ENCODE data around the gene B9D1.

Gene B9D1, protein sequence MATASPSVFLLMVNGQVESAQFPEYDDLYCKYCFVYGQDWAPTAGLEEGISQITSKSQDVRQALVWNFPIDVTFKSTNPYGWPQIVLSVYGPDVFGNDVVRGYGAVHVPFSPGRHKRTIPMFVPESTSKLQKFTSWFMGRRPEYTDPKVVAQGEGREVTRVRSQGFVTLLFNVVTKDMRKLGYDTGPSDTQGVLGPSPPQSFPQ

DNA sequence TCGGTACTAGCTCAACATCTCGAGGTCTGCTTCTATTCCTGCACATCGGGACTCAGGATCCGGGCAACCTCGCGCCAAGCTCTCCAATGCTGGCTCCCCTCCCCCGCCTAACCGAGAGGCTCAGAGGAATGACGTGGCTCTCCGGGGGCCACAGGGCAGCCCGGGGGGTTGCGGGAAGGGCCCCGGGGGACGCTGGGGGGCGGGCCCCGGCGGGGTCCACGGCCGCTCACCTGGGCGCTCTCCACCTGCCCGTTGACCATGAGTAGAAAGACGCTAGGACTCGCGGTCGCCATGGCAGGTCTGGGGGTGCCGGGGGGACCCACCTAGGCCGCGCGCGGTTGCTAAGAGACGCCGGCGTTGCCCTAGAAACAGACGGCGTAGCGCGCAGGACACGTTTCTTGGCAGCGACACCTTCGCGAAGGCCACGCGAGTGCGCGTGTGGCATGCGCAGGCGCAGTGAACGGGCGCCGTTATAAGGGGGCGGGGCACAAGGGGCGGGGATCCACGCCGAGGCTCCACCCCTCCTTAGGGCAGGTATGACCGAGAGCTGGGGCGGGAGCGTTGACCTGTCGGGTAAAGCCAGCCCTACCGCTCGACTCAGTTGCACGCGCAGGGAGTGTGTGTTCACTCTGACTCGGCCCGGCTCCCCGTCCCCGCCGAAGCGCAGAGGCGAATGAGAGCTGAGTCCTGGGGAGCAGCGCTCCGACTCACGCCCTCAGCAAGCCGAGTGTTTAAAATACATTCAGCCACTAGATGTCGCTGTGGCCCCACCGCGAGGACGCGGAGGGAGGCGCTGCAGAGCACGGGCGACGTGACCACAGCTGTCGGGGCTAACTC, at the start of gene B9D1:
TSS of gene B9D1 (minus strand) at position 447 of the 837 bp plus-strand sequence. CDS start at position 293, 154 bp downstream.
- DNase-seq, result peak; percentile 93

DNA sequence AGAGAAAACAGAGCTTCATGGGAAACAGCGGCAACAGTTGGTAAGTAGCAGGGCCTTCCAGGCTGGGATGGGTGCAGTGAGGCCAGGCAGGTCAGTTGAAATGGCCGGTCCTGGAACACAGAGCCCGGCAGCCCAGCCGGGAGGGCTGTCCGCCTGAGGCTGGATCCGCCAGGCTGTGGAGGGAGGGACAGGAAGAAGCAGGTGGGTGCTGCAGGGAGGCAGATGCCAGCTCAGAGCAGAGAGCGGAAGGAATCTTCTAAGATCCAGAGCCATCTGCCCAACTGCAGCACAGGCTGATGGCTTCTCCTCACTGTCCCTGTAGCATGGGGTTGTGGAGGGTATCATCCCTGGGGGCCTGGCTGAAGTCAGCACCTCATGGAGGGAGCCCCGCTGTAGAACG, 49.1 kb upstream of the B9D1 start:
- no peak for DNase-seq

DNA sequence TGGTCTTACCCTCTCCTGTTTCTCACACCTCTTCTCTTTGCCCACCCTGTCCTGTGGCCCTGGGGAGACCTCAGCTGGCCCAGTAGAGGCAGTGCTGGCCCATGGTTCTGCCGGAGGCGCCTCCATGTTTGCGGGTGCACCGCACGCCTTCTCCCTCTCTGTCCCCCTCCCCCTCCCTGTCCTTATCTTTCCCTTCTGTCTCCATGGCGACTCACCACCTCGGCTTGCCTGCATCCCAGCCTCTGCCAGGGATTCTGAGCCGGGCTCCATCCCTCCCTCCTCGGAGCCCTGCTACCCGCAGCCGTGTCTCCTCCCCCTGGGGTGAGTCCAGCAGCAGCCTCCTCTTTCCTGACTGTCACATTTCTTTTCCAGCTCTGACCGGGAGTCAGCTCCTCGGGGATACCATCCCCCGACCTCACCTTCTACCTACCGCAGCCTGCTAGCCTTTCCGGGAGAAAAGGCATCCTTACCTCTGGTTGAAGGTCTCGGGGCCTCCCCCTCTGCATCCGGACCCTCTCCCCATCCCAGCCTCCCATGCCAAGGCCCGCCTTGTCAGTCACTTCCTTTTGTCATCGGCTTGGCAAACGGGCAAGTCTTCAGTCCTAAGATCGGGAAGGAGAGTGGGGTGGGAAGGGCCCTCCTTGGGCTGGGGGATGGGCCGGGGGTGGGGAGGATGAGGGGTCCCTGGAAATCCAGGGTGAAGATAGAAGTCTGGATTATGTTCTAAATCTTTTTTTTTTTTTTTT, 48.5 kb upstream of the B9D1 start, which contains the start of gene RNF112:
TSS of gene RNF112 (plus strand) at position 358 of the 746 bp plus-strand sequence. CDS start at position 535, 177 bp downstream.
- no peak for DNase-seq

DNA sequence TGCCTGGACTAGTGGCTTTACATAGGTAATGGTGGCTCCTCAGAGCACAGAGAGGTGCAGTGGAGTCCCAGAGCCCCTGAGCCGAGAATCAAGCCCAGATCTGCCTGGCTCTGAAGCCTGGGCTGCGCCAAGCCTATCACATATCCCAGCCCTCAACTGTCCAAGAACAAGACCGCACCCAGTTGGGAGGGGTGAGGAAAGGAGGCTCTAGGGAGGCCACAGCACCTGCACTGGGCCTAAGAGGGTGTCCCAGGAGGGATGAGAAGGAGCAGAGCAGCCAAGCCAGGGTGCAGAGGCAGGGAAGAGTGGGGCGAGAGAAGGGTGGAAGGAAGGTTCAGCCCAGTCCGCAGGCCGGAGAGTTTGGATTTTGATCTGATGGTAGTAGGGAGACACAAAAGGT, 47.6 kb upstream of the B9D1 start:
- DNase-seq, result no peak

DNA sequence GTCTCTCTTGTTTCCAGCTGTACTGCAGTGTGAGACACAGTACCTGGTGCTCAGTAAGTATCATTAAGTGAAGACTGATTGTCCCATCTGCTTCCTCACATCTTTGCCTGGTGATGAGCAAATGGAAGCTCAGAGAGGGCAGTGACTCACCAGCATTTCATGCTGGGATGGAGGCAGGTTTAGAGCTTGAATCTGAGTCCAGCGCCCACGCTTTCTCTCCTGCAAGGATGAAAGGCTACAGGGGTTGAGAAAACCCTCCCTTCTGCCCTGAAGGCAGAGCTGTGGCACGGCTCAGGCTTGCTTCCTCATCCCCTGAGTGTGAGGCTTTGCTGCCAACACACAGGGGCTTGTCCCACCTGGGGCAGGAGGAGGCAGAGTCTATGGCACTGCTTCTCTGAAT, 47.0 kb upstream of the B9D1 start:
- no peak for DNase-seq

DNA sequence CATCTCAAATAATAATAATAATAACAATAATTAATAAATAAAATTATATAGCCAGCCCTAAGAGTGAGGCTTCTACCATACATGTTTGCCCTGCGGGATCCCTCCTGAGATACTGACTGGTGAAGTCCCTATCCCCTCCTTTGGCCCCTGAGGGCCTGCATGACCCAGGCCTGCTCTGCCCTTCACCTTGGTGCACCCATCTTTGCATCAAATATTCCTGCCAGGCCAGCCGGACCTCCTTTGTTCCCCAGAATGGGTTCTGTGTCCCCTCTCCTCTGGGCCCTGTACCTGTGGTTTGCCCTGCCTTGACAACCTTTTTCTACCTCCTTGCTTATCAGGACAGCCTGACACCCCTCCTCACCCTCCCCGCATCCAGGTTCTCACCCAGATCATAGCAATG, 46.5 kb upstream of the B9D1 start:
- no peak for DNase-seq

DNA sequence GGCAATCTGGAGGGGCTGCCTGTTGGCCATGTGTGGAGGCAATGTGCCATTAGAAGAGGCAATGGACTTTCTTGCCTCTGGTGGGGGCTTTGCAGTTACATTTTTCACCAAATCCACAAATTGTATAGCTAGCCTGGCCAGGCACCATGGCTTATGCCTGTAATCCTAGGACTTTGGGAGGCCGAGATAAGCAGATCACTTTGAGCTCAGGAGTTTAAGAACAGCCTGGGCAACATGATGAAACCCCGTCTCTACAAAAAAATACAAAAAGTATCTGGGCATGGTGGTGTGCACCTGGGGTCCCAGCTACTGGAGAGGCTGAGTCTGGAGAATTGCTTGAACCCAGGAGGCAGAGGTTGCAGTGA, 45.8 kb upstream of the B9D1 start:
- DNase-seq, result no peak

DNA sequence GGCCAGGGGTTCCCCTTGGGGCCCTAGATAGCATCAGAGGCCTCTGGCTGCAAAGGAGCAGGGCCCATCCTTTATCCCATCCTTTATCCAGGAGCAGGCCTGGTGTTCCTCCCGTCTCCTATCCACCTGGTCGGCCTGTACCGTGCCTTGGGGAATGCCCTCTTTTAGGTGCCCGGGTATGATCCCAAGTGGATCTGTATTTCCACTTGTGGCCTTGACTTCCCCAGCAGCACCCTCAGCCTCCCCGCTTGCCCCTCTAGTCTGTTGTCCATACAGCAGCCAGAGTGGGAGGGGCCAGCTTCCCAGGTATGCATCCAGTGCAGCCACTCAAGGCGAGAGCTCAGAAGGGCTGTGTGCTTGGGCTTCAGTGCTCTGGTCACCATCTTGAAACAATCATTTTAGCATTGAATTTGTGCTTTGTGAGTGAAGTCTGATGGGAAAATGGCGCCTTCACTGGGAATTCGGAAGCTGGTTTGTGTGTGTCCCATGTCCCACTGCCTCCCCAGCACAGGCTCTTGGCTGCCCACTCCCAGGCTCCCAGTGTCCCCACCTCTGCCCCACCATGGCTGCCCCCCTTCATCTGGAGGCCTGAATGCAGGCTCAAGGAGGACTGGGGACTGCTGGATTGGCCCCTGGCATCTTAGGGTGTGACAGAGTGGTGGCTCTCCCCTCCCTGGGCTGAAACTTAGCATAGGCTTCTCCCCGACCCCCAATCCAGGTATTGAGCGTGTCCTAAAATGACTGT, 45.2 kb upstream of the B9D1 start:
- no peak for DNase-seq

DNA sequence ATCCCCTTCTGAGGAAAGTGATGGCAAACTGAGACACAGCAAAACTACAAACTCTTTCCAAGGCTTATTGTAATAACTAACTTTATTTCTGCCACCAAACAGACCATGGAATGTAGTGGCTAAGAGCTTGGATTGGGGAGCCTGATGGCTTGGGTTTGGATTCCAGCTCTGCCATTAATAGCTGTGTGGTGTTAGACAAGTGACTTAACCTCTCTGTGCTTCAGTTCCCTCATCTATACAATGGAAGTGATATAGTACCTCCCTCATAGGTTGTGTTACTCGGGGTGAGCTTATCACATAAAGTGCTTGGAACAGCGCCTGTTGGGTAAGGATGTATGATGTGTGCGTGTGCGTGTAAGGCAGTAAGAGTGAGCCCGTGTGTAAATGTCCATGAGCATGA, 42.6 kb upstream of the B9D1 start:
- no peak for DNase-seq

DNA sequence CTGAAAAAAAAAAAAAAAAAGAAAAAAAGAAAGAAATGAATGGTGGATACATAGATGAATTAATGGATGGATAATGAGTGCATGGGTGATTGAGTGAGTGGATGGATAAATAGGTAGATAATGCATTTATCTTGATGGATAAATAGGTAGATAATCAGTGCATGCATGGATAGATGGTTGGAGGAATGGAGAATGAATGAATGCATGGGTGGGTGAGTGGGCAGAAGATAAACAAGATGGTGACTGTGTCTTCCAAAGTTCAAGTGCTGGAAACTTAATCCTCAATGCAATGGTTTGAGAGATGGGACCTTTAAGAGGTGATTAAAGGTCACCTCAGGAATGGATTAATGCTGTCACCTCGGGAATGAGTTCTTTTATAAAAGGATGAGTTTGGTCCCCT, 41.7 kb upstream of the B9D1 start:
- DNase-seq, result no peak

DNA sequence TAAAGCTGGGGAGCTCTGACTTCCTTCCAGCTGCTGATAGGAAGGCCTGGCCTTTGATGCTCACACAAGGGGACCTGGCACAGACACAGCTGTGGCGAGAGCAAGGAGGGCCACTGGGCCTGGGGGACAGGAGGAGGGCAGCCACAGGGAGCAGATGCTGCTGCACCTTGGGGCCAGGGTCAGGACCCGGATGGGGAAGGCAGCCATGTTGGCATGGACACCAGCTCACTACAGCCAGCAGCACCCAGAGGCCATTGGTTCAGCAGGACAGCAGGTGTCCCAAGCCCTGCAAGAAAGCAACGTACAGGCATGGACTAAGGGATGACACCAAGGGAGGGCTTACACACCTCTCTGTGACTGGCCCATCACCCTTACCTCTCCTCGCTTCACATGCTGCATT, 40.5 kb upstream of the B9D1 start:
- no peak for DNase-seq

DNA sequence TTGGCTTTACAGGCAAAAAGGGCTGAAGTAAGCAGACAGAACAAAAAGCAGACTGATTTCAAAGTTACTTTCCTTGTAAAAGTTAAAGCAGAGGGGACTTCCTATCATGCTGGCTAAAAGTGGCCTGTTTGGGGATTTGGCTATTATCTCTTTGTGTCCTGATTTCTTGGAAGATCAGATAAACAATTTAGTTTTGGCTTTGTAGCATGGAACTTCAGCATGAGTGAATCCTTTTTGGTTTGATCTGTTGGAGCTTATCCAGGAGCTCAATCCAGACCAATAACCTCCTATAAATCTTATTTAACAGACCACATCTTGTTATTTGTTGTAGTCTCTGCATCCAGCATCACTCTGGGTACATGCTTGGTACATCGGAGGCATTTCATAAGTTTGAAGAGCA, 39.6 kb upstream of the B9D1 start:
- no peak for DNase-seq

DNA sequence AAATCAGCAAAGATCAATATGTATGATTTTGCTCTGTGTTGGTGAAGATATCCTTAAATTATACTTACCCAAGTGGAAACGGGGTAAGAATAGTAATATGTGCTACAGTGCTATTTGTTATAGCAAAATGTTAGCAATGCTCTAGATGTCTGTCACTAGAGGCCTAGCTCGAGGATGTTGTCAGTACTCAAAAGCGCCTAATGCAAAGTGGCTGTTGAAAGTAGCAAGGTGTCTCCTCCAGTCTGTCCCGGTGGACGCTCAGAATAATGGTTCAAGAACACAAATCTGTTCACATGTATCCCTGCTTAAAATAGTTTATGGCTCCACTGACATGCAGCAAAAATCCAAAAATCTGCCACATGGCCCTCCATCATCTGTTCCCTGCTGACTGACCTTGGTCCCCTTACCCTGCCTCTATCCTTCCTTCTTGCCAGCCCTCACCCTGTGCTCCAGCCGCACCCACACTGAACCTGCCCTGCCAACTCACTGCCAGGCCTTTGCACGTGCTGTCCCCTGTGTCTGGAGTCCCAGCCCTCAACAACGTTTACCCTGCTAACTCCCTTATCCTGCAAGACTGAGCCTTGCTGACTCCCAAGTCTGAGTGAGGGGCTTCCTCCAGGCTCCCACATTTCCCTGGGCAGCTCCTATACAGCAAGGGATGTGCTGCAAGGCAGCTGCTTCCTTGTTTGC, 38.9 kb upstream of the B9D1 start:
- DNase-seq, result no peak

DNA sequence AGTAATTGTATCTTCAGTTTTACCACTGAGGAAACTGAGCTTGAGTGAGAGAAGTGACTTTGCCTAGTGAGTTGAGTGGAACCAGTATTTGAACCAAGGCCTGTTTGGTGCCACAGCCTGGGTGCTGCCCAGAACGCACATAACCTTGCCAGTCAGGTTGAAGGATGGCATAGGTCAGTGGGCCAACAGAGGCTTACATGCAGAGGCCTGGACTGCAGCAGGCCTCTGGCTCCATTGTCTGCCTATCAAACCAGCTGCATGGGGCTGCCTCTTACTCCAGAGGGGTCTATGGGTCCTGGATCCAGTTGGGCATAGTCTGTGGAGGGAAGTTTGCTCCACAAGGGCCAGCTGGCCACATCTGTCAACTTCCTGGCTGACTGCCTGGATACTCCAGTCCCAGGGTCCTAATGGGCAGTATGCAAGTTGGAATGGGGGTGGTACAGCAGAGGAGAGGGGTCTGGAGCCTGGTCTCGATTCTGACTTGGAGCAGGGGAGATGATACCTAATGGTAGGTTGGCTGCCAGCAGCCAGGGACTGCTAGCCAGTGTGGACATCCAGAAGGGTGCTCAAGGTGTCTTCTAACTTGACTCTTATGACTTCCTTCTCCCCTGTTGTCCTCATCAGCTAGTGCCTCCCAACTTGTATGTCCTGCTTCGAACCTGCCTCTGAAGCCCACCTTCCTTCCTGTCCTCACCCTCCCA, 37.4 kb upstream of the B9D1 start:
- DNase-seq, result no peak

DNA sequence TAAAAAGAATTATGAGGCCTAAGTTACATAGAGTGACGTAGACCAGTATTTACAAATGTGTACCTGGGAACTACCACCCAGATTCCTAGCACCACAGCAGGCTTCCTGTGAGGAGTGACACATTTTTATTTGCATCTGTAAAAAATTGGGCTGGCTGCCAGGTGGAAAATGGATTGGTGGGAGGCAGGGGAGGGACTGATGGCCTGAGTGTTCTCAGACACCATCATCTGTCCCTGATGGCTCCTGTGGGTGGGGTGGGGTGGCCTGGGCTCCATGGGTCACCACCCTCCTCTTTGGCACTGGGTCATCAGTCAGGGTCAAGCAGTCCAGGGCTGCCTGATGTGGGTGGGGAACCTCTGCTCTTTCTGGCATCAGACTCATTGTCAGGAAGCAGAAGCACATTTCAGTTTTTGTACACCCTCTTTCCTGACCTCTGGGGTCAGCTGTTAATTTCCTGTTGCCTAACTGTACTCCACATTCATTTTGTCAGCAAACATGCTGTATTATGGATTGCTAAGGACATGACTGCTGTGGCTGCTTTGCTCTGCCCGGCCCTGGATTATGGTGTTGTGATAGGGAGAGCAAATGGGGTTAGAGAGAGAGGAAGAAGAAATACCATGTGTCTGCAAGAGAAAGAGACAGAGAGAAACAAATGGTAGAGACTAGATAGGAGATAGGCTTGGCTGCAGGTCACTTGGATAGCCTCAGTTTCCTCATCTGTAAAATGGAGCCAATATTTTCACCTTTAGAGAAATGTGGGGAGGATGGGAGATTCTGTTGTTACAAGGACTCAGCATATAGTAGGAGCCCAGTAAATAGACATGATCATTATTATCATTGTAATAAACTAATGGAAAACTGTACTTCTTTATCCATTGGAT, 36.0 kb upstream of the B9D1 start:
- DNase-seq, result no peak

DNA sequence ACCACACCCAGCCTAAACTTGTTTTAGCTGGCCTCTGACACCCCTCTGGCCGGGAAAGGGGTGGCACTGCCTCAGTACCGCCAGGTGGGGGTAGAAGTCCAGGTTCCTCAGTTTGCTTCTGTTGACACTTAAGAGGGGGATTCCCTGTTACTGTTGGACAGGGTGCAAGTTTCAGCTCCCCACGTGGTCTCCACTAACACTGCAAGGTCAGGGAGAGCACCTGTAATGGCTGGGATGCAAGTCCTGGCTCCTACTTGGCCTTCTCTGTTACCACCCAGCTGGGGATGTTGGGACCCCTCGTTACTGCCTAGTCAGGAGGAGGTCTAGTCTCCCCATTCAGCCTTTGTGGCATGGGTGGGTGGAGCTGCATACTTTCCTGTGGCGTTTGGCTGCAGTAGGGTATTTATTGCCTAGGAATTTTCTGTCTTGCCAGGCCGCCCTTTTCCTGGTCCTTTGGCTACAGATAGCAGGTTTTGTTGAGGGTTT, 35.1 kb upstream of the B9D1 start:
- no peak for DNase-seq

DNA sequence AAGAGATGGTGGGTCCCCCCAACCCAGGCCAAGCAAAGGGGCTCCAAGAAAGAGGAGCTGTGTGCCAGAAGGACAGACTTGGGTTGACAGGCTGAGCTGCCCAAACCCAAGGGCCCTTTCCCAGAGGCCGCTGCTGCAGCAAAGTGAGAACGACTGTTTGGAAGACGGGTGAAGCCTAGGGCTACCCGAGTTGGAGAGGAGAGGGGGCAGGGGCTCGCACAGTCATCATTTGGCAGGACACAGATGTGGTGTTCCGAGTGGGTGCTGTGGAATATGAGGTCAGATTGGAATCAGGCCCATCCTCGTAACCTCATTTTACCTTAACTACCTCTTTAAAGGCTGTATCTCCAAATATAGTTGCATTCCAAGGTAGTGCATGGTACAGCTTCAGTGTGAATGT, 29.8 kb upstream of the B9D1 start:
- DNase-seq, result no peak

DNA sequence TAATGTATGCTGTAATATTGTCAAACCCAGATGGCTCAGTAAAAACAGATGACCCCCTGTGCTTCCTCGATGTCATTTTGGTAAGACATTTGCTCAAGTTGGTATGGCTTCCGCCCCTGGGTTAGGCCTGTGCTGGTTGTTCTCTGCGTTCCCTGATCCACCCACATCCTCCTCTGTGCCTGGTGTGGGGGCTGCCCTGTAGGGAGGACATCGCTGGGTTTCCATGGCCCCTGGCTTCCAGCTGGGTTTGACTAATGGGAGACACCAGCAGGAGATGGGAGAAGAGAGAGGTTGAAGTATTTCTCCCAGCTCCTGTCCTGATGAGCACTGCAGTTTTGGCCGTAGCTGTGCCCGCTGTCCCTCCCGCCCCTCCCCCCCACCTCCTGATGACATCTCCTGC, 28.9 kb upstream of the B9D1 start:
- no peak for DNase-seq

DNA sequence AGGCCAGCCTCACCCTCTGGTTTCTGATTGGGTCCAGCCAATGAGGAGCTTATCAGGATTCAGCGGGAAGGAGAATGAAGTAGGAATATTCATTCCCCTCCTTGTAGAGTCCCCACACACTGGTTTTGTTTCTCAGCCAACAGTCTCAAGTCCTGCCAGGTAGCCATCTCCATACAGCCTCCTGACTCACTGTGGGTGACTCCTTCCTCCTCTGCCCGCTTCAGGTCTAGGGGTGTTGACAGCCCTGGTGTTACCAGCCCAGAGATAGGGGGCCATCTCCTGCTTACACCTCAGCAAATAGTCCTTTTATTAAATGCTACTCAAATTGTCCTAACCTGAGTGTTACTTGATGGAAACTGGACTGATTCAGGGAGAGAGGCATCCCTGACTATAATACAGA, 28.4 kb upstream of the B9D1 start:
- no peak for DNase-seq

All from OCI-M1 (cell line).